HG03064 (cell line): ENCODE results near the gene MRPS26.
"Not testable (repeated sequence)": the region's sequence is repeated elsewhere in the genome, so short reads cannot be mapped to it uniquely, and the experiment has no call there.

ENCODE experiments used
- ATAC-seq: cut with Tn5 transposase; IDR thresholded peaks from one replicate; pipeline ENCODE4 v1.9.1; 2021; ENCODE audit warnings: low read depth; ENCODE audit not compliant: unreplicated experiment

MRPS26 gene

DNA sequence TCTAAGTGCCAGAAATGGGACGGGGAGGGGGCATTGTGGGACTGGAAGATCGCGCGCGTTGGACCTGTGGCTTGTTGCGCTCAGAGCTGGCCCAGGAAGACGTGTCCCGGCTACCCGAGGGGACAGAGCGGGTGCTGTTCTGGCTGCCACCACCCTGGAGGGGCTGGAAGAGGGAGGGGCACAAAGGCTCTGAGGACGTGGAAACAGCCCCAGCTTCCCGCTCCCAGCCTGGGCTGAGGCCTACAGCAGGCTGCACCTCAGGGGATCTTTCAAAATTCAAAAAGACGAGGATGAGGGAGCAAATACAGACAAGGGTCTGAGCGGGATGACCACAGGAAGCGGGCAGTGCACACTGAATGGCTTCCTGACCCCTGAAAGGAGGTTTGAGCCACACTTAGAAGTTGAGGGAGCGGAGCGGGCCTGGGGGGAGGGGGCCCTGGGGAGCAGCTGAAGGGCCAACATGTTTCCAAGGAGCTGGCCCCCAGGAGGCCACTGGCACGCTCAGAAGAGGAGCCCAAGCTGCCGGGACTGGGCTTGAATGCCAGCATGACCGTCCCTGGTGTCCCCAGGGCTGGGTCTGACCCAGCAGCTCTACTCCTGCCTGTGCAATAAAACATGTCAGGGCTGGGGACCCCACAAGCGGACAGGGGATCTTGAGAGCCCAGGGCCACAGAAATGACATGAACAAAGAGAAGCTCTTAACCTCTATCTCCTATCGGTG lies 26.8 kb downstream of the MRPS26 start:
- no peak for ATAC-seq

- ATAC-seq, result not testable (repeated sequence)
These were observed 27.4 kb downstream of the MRPS26 start for GRCh38 chr20:3073251-3073643.

- ATAC-seq, result no peak
These were observed 29.0 kb downstream of the MRPS26 start for GRCh38 chr20:3074812-3075211.

DNA sequence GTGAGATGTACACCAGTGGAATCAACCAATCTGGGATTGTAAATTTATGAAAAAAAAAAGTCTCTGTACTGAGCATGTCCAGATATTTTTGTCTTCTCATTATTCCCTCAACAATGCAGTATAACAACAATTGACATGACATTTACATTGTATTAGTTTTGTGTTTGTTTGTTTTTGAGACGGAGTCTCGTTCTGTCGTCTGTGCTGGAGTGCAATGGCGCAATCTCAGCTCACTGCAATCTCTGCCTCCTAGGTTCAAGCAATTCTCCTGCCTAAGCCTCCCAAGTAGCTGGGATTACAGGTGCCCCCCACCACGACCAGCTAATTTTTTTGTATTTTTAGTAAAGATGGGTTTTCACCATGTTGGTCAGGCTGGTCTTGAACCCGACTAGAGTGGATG lies 29.5 kb downstream of the MRPS26 start:
- not testable (repeated sequence) for ATAC-seq

DNA sequence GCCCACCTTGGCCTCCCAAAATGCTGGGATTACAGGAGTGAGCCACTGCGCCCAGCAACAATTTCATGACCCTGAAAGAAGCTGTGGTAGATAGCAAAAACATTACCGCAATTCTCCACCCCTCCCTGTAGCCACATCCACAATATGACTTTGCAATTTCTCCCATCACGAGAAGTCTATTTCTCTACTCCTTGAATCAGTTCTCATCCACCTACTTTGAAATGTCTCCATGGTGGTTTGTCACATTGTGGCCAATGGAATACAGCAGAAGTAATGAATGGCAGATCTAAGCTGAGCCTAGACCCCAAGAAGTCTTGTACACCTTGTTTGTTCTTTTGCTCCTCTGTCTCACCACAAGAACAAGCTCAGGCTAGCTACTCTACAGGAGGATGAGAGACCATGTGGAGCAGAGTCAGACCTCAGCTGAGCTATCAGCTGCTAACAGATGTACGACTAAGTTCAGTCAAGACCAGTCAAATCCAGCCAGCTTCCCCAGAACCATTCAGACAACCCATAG lies 31.8 kb downstream of the MRPS26 start:
- no peak for ATAC-seq

GRCh38 chr20:3080939-3081388 lies 35.1 kb downstream of the MRPS26 start:
- ATAC-seq, result no peak

DNA sequence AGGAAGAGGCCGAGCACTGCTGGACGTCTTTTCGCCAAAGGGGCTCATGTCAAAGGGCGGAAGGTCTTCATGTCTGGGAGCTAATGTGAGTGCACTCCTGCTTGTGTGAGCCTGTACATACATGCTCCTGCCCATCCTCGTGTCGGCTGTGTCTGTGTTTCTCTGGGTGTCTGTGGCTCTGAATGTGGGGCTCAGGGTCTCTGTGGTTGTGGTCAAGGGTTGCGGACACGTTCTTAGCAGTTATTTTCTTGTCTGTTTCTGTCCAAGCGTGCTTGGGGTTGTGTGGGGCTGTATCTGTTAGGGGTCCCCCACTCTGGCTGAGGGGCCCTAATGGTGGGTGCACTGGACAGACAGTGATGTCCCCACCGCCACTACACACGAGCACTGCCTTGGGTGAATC lies 35.8 kb downstream of the MRPS26 start:
- no peak for ATAC-seq

- no peak for ATAC-seq
These were observed 36.6 kb downstream of the MRPS26 start for GRCh38 chr20:3082306-3082951.

DNA sequence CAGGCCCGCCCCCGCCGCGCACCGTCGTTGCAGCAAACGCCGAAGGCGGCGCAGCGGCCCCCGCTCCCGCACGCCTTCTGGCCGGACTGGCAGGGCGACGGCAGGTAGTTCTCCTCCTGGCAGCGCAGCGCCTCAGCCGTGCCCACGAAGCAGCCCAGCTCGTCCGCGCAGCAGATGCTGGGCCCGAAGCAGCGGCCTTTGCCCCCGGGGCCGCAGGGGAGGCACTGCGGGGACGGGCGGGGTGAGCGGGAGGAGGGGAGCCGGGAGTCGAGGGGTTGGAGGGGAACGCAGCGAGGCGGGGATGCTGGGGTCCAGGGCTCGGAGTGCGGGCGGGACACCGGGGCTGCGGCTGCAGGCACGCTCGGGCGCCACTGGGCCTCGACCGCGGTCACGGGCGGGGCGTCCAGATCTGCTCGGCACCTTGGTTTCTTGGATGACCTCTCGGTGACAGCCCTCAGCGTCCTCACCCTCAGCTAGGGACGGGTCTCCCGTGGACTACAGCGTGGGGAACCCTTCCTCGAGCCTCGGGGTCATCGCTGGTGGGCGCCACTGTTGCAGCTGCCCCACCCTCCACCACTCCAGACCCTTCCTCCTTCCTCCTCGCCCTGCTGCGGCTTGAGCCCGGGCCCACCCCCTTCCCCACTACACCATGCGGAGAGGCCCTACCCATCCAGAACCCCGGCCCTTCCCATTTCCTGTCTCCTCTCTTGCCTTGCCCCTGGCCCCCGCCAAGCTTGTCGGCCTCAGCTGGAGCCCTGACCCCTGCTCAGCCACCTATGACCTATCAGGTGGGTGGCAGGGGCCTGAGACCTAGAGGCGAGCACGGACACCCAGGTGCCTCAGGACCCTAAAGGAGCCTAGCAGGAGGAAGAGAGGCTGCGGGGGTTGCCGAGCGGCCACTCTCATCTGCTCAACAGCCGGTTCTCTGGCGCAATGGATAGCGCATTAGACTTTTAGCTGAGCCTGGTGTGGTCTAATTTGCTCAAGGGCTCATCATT lies 37.4 kb downstream of the MRPS26 start:
- ATAC-seq, result no peak

DNA sequence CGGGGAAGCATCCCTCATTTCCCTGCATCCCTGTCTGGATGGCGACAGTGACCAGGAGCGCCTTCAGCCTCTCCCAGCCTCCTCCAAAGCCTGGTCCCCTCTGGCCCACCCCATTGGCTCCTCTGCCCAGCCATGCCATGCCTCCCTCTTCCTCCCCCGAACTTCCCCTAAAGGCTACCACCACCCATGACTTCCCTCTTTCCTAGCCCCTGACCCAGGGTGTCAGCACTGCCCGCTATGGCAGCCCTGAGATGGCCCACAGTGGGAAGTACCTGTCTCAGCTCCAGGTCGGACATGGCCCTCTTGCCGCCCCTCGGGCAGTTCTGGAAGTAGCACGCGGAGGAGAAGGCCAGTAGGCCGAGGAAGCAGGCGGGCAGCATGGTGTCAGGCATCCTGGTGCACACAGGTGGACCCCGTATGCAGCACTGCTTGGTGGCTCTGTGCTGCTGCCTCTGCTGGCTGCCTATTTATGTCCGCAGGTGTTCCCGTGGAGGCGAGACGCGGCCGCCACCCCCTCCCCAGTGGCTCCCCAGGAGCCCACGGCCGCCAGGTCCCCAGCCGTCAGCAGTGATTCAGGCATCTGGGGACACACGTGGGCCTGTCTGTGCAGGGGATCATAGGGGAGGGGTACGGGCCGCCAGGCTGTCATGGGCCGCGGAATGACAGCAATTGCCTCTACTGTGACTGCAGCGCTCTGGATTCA lies 38.6 kb downstream of the MRPS26 start, which contains the start of gene AVP:
Gene AVP (minus strand): TSS at position 442 of the 703 bp plus-strand sequence. CDS start 50 bp downstream, at position 392.
- no peak for ATAC-seq

DNA sequence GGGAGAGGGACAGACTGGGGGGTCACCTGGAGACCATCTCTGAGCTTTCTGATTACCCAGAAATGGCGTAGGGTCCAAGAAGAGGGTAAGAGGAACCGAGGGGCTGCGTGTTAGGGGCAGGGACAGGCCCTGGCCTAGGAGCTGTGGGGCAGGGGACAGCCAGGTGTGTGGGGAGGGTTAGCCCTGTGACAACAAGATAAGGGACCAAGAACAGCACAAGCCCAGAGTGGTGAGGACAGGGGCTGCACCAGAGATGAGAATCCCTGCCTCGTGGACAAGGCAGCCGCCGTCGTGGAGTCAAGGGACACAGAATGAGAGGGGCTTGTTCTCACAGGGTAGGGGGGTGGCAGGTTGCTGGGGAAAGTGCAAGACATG lies 39.1 kb downstream of the MRPS26 start:
- no peak for ATAC-seq

GRCh38 chr20:3085571-3086072 lies 39.8 kb downstream of the MRPS26 start:
- no peak for ATAC-seq

- ATAC-seq, result no peak
These were observed 42.2 kb downstream of the MRPS26 start for GRCh38 chr20:3088031-3088430.

DNA sequence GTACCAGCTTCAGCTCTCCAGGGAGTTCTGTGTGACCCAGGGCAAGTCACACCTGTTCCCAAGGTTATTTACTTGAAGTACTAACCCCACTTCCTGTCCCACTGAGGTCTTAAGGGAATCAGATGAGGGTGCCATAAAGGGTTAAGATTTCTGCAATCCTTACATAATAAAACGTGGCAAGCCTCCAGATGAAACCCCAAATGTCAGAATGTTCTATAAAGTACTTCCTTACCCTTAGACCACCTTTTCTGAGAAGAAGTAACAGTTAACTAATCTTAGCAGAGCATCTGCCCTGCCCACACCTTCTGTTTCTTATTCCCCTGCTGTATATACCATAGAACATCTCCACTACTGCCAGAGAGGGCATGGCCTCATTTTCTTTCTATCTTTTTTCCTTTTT lies 44.7 kb downstream of the MRPS26 start:
- no peak for ATAC-seq

- no peak for ATAC-seq
These were observed 46.9 kb downstream of the MRPS26 start for GRCh38 chr20:3092611-3093379.

DNA sequence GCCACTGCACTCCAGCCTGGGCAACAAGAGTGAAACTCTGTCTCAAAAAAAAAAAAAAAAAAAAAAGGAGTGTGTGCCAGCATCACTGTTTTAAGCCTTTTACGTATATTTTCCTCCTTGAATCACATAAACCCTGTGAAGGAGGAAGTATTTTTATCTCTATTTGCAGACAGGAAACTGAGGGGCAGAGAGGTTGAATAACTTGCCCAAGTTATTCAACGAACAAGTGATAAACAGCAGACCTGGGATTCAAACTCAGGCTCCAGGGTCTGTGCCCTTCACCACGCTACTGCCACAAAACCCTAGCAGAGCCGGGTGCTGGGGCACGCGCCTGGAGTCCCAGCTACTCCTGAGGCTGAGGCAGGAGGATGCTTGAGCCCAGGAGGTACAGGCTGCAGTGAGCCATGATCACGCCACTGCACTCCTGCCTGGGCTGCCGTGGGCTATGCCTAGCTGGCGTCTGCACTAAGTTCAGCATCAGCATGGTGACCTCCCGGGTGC lies 48.1 kb downstream of the MRPS26 start:
- ATAC-seq, result no peak

DNA sequence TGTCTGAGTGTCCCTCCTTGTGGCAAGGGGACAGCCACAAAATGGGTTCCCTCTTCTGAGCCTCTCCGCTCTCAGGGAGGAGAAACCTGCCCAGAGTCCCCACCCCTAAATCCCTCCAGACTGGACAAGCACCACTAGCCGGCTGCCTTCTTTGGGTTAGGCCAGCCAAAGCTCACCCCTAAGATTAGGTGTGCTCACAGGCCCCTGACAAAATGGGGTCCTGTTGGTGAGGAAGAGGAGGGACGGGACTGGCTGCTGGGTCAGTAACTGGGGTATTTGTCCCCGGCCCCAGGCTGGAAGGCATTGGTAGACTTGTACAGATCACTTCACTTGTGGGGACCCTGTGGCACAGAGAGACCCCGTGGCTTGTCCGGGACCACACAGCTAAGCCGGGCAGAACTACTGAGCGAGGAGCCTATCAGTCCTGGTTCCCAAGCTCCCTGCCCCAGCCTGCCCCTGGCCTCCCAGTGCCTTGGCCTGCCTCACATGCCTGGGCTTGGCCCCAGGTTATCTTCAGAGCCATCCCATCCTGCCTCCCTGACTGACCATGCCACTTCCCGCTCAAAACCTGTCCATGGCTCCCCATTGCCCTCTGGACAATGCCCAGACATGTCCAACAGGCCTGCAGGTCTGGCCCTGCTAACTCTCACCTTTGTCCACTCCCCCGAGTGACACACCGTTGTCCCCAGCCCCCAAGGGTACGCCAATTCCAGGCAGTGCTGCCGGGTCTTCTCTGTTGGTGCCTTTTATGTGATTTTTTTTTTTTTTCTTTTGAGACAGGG lies 49.2 kb downstream of the MRPS26 start:
- no peak for ATAC-seq
